WTC11 (cell line): ENCODE measurements around the gene COMMD10. TPM values are rescaled to one million over a fixed set of nuclear protein-coding genes. Genes with fewer than 3 reads are reported as not detected.

Experiments
- ATAC-seq: fragments of 200-7000 bp; cut with Tn5 transposase; 2 replicates; pipeline ENCODE4 v1.10.0; 2021; ENCODE audit warnings: mild to moderate bottlenecking, moderate library complexity
- CTCF ChIA-PET: fragments of 300-600 bp; sonication (Branson Sonifier 250); formaldehyde crosslinking; loops from one replicate; lab custom pipeline; 2021; ENCODE audit warnings: antibody characterized with exemption; lab: Charles Lee
- POLR2A ChIA-PET: fragments of 350-600 bp; sonication (Branson Sonifier 250); formaldehyde crosslinking; loops from one replicate; lab custom pipeline; 2021; ENCODE audit warnings: antibody characterized with exemption; lab: Charles Lee
- DNase-seq: peaks from one replicate; pipeline ENCODE4 v3.0.0; 2021; ENCODE audit warnings: low spot score
- H3K27ac Mint-ChIP-seq: 2 replicates; pipeline ENCODE4 v1.8.0; 2021; ENCODE audit warnings: mixed read lengths
- H3K27me3 Mint-ChIP-seq: 2 replicates; pipeline ENCODE4 v1.8.0; 2021; ENCODE audit warnings: low read depth, mild to moderate bottlenecking, moderate library complexity, mixed read lengths
- H3K36me3 Mint-ChIP-seq: 2 replicates; pipeline ENCODE4 v1.8.0; 2021; ENCODE audit warnings: mixed read lengths
- H3K4me1 Mint-ChIP-seq: 2 replicates; pipeline ENCODE4 v1.8.0; 2022; ENCODE audit warnings: mixed read lengths
- H3K4me3 Mint-ChIP-seq: 2 replicates; pipeline ENCODE4 v1.8.0; 2021; ENCODE audit warnings: mild to moderate bottlenecking, moderate library complexity, mixed read lengths
- H3K9me3 Mint-ChIP-seq: 2 replicates; pipeline ENCODE4 v1.8.0; 2021; ENCODE audit warnings: mixed read lengths
- CREB1 ChIP-seq: sonication (generic); formaldehyde crosslinking; IDR thresholded peaks from 2 replicates; pipeline ENCODE4 v1.8.0; 2023; ENCODE audit warnings: mild to moderate bottlenecking, missing genetic modification reagents
- ESRRA ChIP-seq: sonication (generic); formaldehyde crosslinking; IDR thresholded peaks from 2 replicates; pipeline ENCODE4 v1.8.1; 2022; ENCODE audit warnings: mild to moderate bottlenecking, missing genetic modification reagents, borderline replicate concordance
- GABPB1 ChIP-seq: sonication (generic); formaldehyde crosslinking; IDR thresholded peaks from 2 replicates; pipeline ENCODE4 v1.8.1; 2023; ENCODE audit warnings: mild to moderate bottlenecking, missing genetic modification reagents
- JUN ChIP-seq: sonication (generic); formaldehyde crosslinking; IDR thresholded peaks from 2 replicates; pipeline ENCODE4 v1.8.0; 2023; ENCODE audit warnings: mild to moderate bottlenecking, missing genetic modification reagents
- KAT7 ChIP-seq: sonication (generic); formaldehyde crosslinking; IDR thresholded peaks from 2 replicates; pipeline ENCODE4 v1.8.1; 2023; ENCODE audit warnings: missing genetic modification reagents, mild to moderate bottlenecking, borderline replicate concordance
- NFYB ChIP-seq: sonication (generic); formaldehyde crosslinking; conservative IDR thresholded peaks from 2 replicates; pipeline ENCODE4 v1.8.0; 2022; ENCODE audit warnings: low read depth, missing genetic modification reagents
- NR1H2 ChIP-seq: sonication (generic); formaldehyde crosslinking; IDR thresholded peaks from 2 replicates; pipeline ENCODE4 v1.9.0; 2021; ENCODE audit warnings: mild to moderate bottlenecking, moderate library complexity, missing genetic modification reagents
- SMAD3 ChIP-seq: sonication (generic); formaldehyde crosslinking; IDR thresholded peaks from 2 replicates; pipeline ENCODE4 v1.8.0; 2022; ENCODE audit warnings: missing genetic modification reagents, mild to moderate bottlenecking, borderline replicate concordance
- SP1 ChIP-seq: sonication (generic); formaldehyde crosslinking; conservative IDR thresholded peaks from 2 replicates; pipeline ENCODE4 v1.8.1; 2022; ENCODE audit warnings: missing genetic modification reagents
- TEAD4 ChIP-seq: sonication (generic); formaldehyde crosslinking; IDR thresholded peaks from 2 replicates; pipeline ENCODE4 v1.8.0; 2022; ENCODE audit warnings: mild to moderate bottlenecking, missing genetic modification reagents
- ZNF138 ChIP-seq: sonication (generic); formaldehyde crosslinking; conservative IDR thresholded peaks from 2 replicates; pipeline ENCODE4 v1.8.1; 2022; ENCODE audit warnings: mild to moderate bottlenecking, moderate library complexity, missing genetic modification reagents
- ZNF232 ChIP-seq: sonication (generic); formaldehyde crosslinking; IDR thresholded peaks from 2 replicates; pipeline ENCODE4 v1.8.0; 2022; ENCODE audit warnings: mild to moderate bottlenecking, missing genetic modification reagents
- ZNF423 ChIP-seq: fragments of 250-450 bp; sonication (Bioruptor Pico); IDR thresholded peaks from 2 replicates; pipeline ENCODE4 v2.1.2; 2022; ENCODE audit warnings: mild to moderate bottlenecking, moderate library complexity
- total RNA-seq: library from RNA; stranded (reverse); gene quantifications from 3 replicates; pipeline ENCODE4 v1.2.3, GENCODE V29; 2021
- TF ChIP-seq, protein P1 (sequence below): sonication (generic); formaldehyde crosslinking; IDR thresholded peaks from 2 replicates; pipeline ENCODE4 v1.8.1; 2022; ENCODE audit warnings: low read depth, missing genetic modification reagents, borderline replicate concordance
- TF ChIP-seq, protein P2 (sequence below): sonication (generic); formaldehyde crosslinking; IDR thresholded peaks from 2 replicates; pipeline ENCODE4 v1.8.0; 2022; ENCODE audit warnings: missing genetic modification reagents
- TF ChIP-seq, protein P3 (sequence below): sonication (generic); formaldehyde crosslinking; IDR thresholded peaks from 2 replicates; pipeline ENCODE4 v1.8.0; 2022; ENCODE audit warnings: mild to moderate bottlenecking, missing genetic modification reagents
- TF ChIP-seq, protein P4 (sequence below): fragments of 250-450 bp; sonication (Bioruptor Pico); IDR thresholded peaks from 2 replicates; pipeline ENCODE4 v1.9.0; 2021; ENCODE audit warnings: mild to moderate bottlenecking, borderline replicate concordance
- TF ChIP-seq, protein P5 (sequence below): fragments of 200-600 bp; IDR thresholded peaks from 2 replicates; pipeline ENCODE4 v1.8.0; 2022; ENCODE audit warnings: antibody characterized with exemption

COMMD10 gene
- total RNA-seq, 1 experiment from 2014 or later: 34.5 TPM

DNA sequence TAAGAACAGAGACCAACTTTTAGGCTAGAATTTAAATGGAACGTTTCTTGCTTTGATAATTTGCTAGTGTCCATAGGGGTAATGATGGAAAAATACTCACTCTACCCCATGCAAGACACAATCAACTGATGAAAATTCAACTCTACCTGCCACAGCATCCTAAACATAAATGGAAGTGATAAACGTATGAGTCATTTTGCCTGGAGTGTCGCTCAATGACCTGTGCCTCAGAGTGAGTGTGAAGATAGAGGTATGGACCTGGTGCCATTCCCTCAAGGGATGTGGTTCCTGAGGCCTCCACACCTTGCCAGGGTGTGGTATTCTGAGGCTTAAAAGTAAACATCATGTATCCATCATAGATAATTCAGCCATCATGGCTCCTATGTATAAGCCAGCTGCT, 38.6 kb upstream of the COMMD10 start:
- Mint-ChIP-seq H3K36me3 (no peaks in the 10 kb centered on the region), H3K4me1 (peaks cover 4% of the 10 kb centered on the region), H3K9me3 (no peaks in the 10 kb centered on the region), H3K4me3 (no peak overlapping the region), H3K27ac (no peak overlapping the region), H3K27me3 (no peaks in the 10 kb centered on the region)
- ChIA-PET CTCF (no interaction called here), POLR2A (no interaction called here)
- DNase-seq: no peak
- no peak for TF ChIP-seq SP1 (CRISPR knock-in tag)
- TF ChIP-seq, protein P1, sequence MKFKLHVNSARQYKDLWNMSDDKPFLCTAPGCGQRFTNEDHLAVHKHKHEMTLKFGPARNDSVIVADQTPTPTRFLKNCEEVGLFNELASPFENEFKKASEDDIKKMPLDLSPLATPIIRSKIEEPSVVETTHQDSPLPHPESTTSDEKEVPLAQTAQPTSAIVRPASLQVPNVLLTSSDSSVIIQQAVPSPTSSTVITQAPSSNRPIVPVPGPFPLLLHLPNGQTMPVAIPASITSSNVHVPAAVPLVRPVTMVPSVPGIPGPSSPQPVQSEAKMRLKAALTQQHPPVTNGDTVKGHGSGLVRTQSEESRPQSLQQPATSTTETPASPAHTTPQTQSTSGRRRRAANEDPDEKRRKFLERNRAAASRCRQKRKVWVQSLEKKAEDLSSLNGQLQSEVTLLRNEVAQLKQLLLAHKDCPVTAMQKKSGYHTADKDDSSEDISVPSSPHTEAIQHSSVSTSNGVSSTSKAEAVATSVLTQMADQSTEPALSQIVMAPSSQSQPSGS (CRISPR knock-in tag): no peak
- no peak for ATAC-seq

DNA sequence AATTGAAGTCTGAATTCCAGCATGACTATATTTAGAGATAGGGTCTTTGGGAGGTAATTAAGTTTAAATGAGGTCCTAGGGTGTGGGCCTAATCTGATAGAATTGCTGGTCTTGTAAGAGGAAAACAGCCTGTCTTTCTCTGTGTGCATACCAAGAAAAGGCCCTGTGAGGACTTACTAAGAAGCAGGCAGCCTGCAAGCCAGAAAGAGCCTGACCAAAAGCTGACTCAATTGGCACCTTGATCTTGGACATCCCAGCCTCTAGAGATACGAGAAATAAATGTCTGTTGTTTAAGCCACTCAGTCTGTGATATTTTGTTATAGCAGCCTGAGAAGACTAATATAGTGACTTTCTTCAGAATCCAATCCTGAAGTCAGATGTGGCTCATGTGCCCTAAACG, 38.0 kb upstream of the COMMD10 start:
- no peak for ATAC-seq
- Mint-ChIP-seq H3K4me3 (no peak overlapping the region), H3K9me3 (no peaks in the 10 kb centered on the region), H3K27me3 (no peaks in the 10 kb centered on the region), H3K4me1 (no peaks in the 10 kb centered on the region), H3K36me3 (no peaks in the 10 kb centered on the region), H3K27ac (no peak overlapping the region)
- ChIA-PET CTCF (no interaction called here), POLR2A (no interaction called here)
- DNase-seq: no peak
- no peak for TF ChIP-seq GABPB1 (CRISPR knock-in tag)
- TF ChIP-seq, protein P2, sequence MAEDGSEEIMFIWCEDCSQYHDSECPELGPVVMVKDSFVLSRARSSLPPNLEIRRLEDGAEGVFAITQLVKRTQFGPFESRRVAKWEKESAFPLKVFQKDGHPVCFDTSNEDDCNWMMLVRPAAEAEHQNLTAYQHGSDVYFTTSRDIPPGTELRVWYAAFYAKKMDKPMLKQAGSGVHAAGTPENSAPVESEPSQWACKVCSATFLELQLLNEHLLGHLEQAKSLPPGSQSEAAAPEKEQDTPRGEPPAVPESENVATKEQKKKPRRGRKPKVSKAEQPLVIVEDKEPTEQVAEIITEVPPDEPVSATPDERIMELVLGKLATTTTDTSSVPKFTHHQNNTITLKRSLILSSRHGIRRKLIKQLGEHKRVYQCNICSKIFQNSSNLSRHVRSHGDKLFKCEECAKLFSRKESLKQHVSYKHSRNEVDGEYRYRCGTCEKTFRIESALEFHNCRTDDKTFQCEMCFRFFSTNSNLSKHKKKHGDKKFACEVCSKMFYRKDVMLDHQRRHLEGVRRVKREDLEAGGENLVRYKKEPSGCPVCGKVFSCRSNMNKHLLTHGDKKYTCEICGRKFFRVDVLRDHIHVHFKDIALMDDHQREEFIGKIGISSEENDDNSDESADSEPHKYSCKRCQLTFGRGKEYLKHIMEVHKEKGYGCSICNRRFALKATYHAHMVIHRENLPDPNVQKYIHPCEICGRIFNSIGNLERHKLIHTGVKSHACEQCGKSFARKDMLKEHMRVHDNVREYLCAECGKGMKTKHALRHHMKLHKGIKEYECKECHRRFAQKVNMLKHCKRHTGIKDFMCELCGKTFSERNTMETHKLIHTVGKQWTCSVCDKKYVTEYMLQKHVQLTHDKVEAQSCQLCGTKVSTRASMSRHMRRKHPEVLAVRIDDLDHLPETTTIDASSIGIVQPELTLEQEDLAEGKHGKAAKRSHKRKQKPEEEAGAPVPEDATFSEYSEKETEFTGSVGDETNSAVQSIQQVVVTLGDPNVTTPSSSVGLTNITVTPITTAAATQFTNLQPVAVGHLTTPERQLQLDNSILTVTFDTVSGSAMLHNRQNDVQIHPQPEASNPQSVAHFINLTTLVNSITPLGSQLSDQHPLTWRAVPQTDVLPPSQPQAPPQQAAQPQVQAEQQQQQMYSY: no peak
- TF ChIP-seq, protein P3, sequence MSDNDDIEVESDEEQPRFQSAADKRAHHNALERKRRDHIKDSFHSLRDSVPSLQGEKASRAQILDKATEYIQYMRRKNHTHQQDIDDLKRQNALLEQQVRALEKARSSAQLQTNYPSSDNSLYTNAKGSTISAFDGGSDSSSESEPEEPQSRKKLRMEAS (CRISPR knock-in tag): no peak
- no peak for TF ChIP-seq KAT7 (CRISPR knock-in tag)
- no peak for TF ChIP-seq ZNF138 (CRISPR knock-in tag)
- no peak for TF ChIP-seq NR1H2 (CRISPR knock-in tag)
- TF ChIP-seq, protein P4, sequence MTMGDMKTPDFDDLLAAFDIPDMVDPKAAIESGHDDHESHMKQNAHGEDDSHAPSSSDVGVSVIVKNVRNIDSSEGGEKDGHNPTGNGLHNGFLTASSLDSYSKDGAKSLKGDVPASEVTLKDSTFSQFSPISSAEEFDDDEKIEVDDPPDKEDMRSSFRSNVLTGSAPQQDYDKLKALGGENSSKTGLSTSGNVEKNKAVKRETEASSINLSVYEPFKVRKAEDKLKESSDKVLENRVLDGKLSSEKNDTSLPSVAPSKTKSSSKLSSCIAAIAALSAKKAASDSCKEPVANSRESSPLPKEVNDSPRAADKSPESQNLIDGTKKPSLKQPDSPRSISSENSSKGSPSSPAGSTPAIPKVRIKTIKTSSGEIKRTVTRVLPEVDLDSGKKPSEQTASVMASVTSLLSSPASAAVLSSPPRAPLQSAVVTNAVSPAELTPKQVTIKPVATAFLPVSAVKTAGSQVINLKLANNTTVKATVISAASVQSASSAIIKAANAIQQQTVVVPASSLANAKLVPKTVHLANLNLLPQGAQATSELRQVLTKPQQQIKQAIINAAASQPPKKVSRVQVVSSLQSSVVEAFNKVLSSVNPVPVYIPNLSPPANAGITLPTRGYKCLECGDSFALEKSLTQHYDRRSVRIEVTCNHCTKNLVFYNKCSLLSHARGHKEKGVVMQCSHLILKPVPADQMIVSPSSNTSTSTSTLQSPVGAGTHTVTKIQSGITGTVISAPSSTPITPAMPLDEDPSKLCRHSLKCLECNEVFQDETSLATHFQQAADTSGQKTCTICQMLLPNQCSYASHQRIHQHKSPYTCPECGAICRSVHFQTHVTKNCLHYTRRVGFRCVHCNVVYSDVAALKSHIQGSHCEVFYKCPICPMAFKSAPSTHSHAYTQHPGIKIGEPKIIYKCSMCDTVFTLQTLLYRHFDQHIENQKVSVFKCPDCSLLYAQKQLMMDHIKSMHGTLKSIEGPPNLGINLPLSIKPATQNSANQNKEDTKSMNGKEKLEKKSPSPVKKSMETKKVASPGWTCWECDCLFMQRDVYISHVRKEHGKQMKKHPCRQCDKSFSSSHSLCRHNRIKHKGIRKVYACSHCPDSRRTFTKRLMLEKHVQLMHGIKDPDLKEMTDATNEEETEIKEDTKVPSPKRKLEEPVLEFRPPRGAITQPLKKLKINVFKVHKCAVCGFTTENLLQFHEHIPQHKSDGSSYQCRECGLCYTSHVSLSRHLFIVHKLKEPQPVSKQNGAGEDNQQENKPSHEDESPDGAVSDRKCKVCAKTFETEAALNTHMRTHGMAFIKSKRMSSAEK (CRISPR knock-in tag): no peak
- TF ChIP-seq ZNF232: no peak
- TF ChIP-seq TEAD4 (CRISPR knock-in tag): no peak
- TF ChIP-seq ESRRA (CRISPR knock-in tag): no peak
- TF ChIP-seq SP1 (CRISPR knock-in tag): no peak
- TF ChIP-seq SMAD3 (CRISPR knock-in tag): no peak
- TF ChIP-seq CREB1 (CRISPR knock-in tag): no peak
- TF ChIP-seq, protein P1 (CRISPR knock-in tag): no peak
- TF ChIP-seq ZNF423 (CRISPR knock-in tag): no peak
- TF ChIP-seq, protein P5, sequence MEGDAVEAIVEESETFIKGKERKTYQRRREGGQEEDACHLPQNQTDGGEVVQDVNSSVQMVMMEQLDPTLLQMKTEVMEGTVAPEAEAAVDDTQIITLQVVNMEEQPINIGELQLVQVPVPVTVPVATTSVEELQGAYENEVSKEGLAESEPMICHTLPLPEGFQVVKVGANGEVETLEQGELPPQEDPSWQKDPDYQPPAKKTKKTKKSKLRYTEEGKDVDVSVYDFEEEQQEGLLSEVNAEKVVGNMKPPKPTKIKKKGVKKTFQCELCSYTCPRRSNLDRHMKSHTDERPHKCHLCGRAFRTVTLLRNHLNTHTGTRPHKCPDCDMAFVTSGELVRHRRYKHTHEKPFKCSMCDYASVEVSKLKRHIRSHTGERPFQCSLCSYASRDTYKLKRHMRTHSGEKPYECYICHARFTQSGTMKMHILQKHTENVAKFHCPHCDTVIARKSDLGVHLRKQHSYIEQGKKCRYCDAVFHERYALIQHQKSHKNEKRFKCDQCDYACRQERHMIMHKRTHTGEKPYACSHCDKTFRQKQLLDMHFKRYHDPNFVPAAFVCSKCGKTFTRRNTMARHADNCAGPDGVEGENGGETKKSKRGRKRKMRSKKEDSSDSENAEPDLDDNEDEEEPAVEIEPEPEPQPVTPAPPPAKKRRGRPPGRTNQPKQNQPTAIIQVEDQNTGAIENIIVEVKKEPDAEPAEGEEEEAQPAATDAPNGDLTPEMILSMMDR: no peak
- TF ChIP-seq JUN (CRISPR knock-in tag): no peak
- no peak for TF ChIP-seq NFYB
